Stimulated activated CD4-positive, alpha-beta T cell treated with anti-CD3 and anti-CD28 coated beads, TNF-alpha, amount 100 ng/mL, for 48 hours (primary cell): ENCODE results near the gene GRWD1.
A peak's percentile ranks its signal among the peaks of the same experiment; 100 is the strongest.
"Not testable (repeated sequence)": the region's sequence is repeated elsewhere in the genome, so short reads cannot be mapped to it uniquely, and the experiment has no call there.

Experiments
- DNase-seq, 3 donors: peaks; one replicate each; pipeline ENCODE4 v3.0.0-alpha.2; 2020; ENCODE audit warnings: low read depth in 3 of 3

GRWD1 gene

GRCh38 chr19:48479686-48480085 lies 33.9 kb downstream of the GRWD1 start:
- DNase-seq: no peak

- DNase-seq: no peak
These were observed 34.4 kb downstream of the GRWD1 start for GRCh38 chr19:48480183-48480557.

- DNase-seq: peak in 2 of 3 donors; percentile 22 to 30
These were observed 35.0 kb downstream of the GRWD1 start for GRCh38 chr19:48480558-48481500.

GRCh38 chr19:48481846-48482639 lies 36.3 kb downstream of the GRWD1 start:
- no peak for DNase-seq

GRCh38 chr19:48483301-48483700 lies 37.5 kb downstream of the GRWD1 start:
- DNase-seq: no peak

GRCh38 chr19:48484247-48484893 lies 38.6 kb downstream of the GRWD1 start:
- no peak for DNase-seq

- DNase-seq: no peak
These were observed 39.3 kb downstream of the GRWD1 start for GRCh38 chr19:48484931-48485612.

- DNase-seq: not testable (repeated sequence)
These were observed 40.9 kb downstream of the GRWD1 start for GRCh38 chr19:48486706-48487105.

- DNase-seq: no peak
These were observed 41.8 kb downstream of the GRWD1 start for GRCh38 chr19:48487544-48487943.

- no peak for DNase-seq
These were observed 42.2 kb downstream of the GRWD1 start for GRCh38 chr19:48487948-48488347.

GRCh38 chr19:48488478-48488877 lies 42.7 kb downstream of the GRWD1 start:
- DNase-seq: not testable (repeated sequence)

- DNase-seq: peak; percentile 67 to 79 (median 75)
These were observed 43.9 kb downstream of the GRWD1 start for GRCh38 chr19:48489608-48490216.

GRCh38 chr19:48490981-48491792 lies 45.4 kb downstream of the GRWD1 start:
- DNase-seq: no peak

- DNase-seq: no peak
These were observed 46.0 kb downstream of the GRWD1 start for GRCh38 chr19:48491793-48492123.

- peak; percentile 70 to 89 (median 88) for DNase-seq
These were observed 47.3 kb downstream of the GRWD1 start for GRCh38 chr19:48492925-48493717.

GRCh38 chr19:48493718-48494401 lies 48.1 kb downstream of the GRWD1 start:
- no peak for DNase-seq

GRCh38 chr19:48495396-48495795 lies 49.6 kb downstream of the GRWD1 start:
- no peak for DNase-seq

- DNase-seq: no peak
These were observed 51.4 kb downstream of the GRWD1 start for GRCh38 chr19:48496959-48497727.
